Activated gamma-delta T cell (primary cell): ENCODE results near the gene KCND3.
"Not testable (repeated sequence)": the region's sequence is repeated elsewhere in the genome, so short reads cannot be mapped to it uniquely, and the experiment has no call there.

ENCODE experiments used
- DNase-seq: peaks from one replicate; lab custom pipeline; 2025; lab: John Stamatoyannopoulos, UW

Gene KCND3

DNA sequence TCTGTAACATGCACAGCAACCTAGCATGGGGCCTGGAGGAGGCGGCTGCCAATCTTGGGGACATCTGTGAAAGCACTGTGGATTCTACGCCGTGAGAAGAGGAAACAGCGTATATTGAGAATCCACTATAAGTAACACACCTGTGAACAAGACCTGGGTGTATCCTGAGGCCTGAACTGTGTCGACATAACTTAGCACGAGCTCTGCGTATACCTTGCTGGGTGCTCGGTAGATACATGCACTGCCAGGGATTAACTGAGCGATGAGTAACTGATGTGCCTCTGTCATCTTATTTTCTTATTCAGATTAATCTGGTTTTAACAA lies 175.2 kb downstream of the KCND3 start:
- no peak for DNase-seq

GRCh38 chr1:111813440-111814304 lies 175.8 kb downstream of the KCND3 start:
- DNase-seq, result no peak

DNA sequence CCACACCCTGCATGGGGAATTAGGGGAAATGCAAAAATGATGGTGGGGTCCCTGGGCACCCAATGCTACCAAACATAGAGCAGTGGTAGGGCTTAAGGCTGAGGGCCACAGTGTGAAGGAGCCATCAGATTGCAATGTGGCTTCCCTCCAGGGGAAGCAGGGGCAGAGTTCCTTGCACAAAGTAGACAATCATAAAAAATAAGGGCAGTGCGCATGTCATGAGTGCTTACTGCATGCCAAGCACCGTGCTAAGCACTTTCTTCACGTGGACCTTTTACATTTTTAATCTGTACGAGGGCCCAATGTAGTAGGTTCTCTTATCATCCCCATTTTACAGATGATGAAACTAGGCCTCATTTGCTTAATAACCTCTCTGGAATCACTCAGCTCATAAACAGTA lies 177.2 kb downstream of the KCND3 start:
- no peak for DNase-seq

DNA sequence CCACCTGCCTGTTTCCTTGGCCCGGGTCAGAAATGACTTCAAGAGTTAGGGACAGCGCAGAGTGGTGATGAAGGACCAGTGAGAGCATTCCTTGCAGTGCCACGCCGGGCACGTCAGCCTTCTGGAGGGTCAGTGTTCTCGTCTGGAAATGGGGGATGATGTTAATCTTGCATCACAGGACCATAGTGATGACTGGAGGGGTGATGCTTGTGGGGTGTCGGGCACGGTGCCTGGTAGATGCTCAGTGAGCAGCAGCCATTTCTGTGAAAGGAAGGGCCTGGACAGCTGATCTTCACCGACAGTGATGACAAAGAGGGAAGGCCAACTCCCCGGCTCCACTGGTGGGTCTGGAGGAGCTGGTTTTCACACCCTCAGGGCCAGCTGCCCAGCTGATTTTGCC lies 177.6 kb downstream of the KCND3 start:
- DNase-seq, result no peak

GRCh38 chr1:111805251-111805650 lies 184.2 kb downstream of the KCND3 start:
- DNase-seq, result no peak

DNA sequence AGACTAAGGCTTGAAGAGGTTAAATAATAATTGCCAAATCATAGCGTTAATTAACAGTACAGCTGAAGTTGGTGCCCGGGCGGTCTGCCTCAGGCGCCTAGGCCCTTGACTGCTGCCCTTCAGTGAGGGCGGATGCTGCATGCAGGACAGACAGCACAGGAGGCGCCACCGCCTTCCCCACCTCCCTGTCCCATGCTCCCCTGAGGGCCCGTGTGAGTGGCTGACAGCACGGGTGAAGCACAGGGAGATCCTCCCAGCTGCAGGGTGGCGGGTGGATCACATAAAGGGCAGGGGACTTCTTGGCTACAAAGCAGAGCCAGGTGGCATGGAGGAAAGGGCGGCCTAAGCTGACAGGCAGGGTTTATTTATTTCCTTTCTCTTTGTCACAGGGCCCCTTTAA lies 184.7 kb downstream of the KCND3 start:
- no peak for DNase-seq

- DNase-seq, result no peak
These were observed 185.5 kb downstream of the KCND3 start for GRCh38 chr1:111803951-111804350.

- DNase-seq, result no peak
These were observed 186.5 kb downstream of the KCND3 start for GRCh38 chr1:111802984-111803383.

- no peak for DNase-seq
These were observed 187.4 kb downstream of the KCND3 start for GRCh38 chr1:111802110-111802509.

GRCh38 chr1:111801071-111801850 lies 188.2 kb downstream of the KCND3 start:
- no peak for DNase-seq

GRCh38 chr1:111799722-111800121 lies 189.7 kb downstream of the KCND3 start:
- DNase-seq, result not testable (repeated sequence)

DNA sequence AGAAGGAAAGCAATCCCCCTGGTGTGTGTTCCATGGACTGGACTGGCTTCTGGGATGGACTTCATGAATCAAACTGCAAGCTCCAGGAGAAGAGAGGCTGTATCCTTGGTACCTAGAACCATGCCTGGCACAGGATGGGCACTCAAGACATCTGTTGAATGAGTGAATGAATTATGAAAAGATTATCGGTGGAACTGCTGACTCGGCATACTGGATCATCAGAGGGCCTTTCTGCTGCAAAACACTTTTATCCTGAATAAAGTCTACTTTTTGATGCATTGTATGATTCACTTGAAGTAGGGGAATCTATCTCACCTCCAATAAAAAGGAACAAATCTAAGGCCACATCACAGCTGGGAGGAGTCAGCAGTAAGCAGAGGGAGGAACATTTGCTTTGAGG lies 190.9 kb downstream of the KCND3 start:
- DNase-seq, result no peak

DNA sequence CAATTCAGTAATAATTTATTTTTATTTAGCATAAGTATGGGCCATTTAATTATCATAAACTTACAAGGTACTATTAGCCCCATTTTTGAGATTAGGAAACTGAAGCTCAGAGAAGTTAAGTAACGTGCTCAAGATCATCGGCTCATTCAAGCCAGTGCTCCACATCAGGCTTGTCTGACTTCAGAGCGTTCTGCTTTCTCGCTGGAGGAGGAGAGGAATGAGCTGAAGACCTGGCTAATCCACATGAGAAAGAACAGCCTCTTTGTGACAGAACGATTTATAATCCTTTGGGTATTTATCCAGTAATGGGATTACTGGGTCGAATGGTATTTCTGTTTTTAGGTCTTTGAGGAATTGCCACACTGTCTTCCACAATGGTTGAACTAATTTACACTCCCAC lies 194.1 kb downstream of the KCND3 start:
- no peak for DNase-seq

GRCh38 chr1:111793923-111794322 lies 195.5 kb downstream of the KCND3 start:
- no peak for DNase-seq

DNA sequence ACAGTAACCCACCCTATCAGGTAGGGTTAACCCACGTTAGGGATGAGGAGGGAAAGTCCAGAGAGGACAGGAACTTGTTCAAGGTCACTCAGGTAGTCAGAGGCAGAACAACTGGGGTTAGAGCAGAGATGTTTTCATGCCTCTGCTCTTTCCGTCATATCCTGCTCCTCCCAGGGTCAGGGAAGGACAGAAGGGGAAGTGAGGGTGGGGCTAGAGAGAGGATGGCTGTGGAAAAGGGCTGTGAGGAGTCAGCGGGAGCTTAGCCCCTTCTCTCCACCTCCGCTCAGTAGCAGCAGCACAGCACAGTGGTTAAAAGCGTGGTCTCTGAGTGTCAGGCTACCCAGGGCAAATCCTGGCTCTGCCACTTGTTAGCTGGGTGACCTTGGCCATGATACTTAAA lies 197.2 kb downstream of the KCND3 start:
- DNase-seq, result no peak

- no peak for DNase-seq
These were observed 197.7 kb downstream of the KCND3 start for GRCh38 chr1:111791776-111792175.

- DNase-seq, result no peak
These were observed 199.7 kb downstream of the KCND3 start for GRCh38 chr1:111789666-111790316.

GRCh38 chr1:111789142-111789541 lies 200.3 kb downstream of the KCND3 start:
- DNase-seq, result no peak

GRCh38 chr1:111786669-111787207 lies 202.7 kb downstream of the KCND3 start:
- no peak for DNase-seq

GRCh38 chr1:111784273-111784901 lies 205.1 kb downstream of the KCND3 start:
- no peak for DNase-seq

DNA sequence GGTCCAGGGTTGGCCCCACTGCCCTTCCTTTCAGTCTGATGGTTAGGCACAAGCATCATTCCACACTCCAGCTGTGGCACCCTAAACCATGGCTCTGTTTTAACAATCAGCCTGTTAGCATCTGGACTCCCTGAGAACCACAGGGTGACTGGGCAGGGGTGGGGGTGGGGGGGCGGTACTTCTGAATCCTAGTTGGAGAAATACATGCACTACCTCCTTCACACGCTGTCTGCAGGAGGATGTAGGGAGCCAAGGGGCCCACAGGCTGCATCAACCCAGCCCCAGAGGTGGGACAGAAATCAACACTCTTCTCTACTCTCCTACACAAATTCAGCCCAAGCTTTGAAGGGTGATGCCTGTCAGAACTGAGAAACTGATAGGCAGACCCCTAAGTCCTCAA lies 209.9 kb downstream of the KCND3 start:
- DNase-seq, result no peak

- no peak for DNase-seq
These were observed 210.9 kb downstream of the KCND3 start for GRCh38 chr1:111778541-111779051.
